Kidney epithelial cell (primary cell): ENCODE results near the gene RPL26. TPM values are rescaled to one million over a fixed set of nuclear protein-coding genes. Genes with fewer than 3 reads are reported as not detected.
"Not testable (repeated sequence)": the region's sequence is repeated elsewhere in the genome, so short reads cannot be mapped to it uniquely, and the experiment has no call there.

ENCODE experiments used
- DNase-seq: peaks from one replicate; pipeline ENCODE4 v3.0.0-alpha.2; 2010; ENCODE audit warnings: low read depth
- H3K27me3 ChIP-seq: 2 replicates; pipeline ENCODE4 v1.6.0; 2011; ENCODE audit warnings: low read length; ENCODE audit not compliant: control insufficient read depth, insufficient read depth
- H3K36me3 ChIP-seq: 2 replicates; pipeline ENCODE4 v1.5.1; 2011; ENCODE audit warnings: low read length; ENCODE audit not compliant: control insufficient read depth, insufficient read depth
- H3K4me3 ChIP-seq: 2 replicates; pipeline ENCODE4 v1.5.1; 2011; ENCODE audit warnings: low read depth, mild to moderate bottlenecking, control low read depth, low read length
- total RNA-seq: library from RNA; depleted of rRNA; stranded (reverse); fragments of >200 nt; gene quantifications from 2 replicates; pipeline ENCODE4 v1.2.3, GENCODE V29; 2015
- TF ChIP-seq, protein P1 (sequence below): IDR thresholded peaks from 2 replicates; pipeline ENCODE4 v1.5.1; 2011; ENCODE audit warnings: mild to moderate bottlenecking, moderate library complexity, low read length, control low read depth, inconsistent platforms; ENCODE audit not compliant: insufficient read depth, poor library complexity, severe bottlenecking

RPL26 gene
- total RNA-seq, 1 donor from 2014 or later = 6,972 TPM

DNA sequence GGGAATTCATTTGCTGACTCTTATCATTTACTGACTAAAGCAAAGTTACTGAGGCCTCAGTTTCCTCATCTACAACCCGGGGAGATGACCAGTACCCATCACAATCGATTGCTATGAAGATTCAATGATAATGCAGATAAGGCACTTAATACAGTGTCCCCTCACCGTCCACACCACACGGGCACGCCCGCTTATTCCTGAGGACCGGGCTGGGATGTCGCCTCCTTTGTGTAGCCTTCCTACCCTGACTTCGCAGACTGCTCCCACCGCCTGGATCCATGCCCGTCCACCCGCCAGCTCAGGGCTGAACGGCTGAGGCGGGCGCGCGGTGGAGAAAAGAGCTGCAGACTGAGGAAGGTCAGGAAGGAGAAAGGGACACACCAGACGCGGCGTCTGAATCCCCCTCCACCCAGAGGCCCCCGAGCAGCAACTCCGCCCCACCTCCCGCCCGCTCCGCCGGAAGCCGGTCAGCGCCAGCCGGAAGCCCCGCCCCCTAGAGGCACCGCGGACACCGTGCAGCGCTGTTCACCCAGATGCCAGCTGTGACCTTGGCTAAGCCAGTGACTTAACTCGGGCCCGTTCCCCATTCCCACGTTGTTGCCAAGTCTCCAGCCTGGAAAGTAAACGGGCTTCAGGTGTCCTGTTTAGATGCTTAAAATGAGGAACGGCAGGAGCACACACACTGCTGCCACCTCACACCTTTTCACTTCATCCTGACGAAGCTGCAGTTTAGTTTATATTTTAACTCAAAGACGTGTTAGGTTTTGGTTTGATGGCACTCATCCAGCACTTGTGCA lies 6.5 kb downstream of the RPL26 start, which contains the start of gene KRABD2:
KRABD2 (minus strand) TSS at position 434 of the 797 bp plus-strand sequence.
- H3K4me3 ChIP-seq = peak within 1 kb of the TSS; percentile 79
- TF ChIP-seq, protein P1, sequence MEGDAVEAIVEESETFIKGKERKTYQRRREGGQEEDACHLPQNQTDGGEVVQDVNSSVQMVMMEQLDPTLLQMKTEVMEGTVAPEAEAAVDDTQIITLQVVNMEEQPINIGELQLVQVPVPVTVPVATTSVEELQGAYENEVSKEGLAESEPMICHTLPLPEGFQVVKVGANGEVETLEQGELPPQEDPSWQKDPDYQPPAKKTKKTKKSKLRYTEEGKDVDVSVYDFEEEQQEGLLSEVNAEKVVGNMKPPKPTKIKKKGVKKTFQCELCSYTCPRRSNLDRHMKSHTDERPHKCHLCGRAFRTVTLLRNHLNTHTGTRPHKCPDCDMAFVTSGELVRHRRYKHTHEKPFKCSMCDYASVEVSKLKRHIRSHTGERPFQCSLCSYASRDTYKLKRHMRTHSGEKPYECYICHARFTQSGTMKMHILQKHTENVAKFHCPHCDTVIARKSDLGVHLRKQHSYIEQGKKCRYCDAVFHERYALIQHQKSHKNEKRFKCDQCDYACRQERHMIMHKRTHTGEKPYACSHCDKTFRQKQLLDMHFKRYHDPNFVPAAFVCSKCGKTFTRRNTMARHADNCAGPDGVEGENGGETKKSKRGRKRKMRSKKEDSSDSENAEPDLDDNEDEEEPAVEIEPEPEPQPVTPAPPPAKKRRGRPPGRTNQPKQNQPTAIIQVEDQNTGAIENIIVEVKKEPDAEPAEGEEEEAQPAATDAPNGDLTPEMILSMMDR = peak; percentile 74
- DNase-seq = no peak
- no peaks in the 10 kb centered on the region for H3K27me3 ChIP-seq
- H3K36me3 ChIP-seq = peaks cover 3% of the 10 kb centered on the region

DNA sequence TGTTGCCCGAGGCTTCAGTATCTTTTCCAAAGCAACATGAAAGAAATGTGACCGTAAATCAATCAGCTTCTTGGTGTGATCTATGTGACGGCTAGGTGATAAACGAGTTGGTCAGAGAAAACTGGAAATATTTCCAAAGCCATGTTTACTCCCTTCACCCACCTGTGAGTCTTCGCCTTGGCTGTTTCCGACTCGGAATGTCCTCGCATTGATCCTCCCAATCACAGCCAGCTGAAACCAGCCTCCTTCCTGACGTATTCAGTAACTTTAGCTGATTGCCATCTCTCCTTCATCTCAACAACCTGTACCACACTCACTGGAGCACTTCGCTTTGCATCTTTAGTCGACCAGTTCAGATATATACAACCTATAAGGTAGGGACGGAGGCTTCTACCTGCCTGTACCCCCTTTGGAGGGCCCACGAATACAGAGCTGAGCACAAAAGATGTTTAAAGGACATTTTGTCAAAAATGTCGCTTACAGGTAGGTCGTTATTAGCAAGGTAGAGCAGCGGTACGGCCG lies 7.2 kb downstream of the RPL26 start:
- H3K36me3 ChIP-seq = peaks cover 3% of the 10 kb centered on the region
- no peaks in the 10 kb centered on the region for H3K27me3 ChIP-seq
- TF ChIP-seq, protein P1 = no peak
- H3K4me3 ChIP-seq = peak overlapping the region; percentile 79
- no peak for DNase-seq

DNA sequence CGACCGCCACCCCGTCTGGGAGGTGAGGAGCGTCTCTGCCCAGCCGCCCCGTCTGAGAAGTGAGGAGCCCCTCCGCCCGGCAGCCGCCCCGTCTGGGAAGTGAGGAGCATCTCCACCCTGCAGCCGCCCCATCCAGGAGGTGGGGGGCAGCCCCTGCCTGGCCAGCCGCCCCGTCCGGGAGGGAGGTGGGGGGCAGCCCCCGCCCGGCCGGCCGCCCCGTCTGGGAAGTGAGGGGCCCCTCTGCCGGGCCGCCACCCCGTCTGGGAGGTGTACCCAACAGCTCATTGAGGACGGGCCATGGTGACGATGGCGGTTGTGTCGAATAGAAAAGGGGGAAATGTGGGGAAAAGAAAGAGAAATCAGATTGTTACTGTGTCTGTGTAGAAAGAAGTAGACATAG lies 9.1 kb downstream of the RPL26 start:
- not testable (repeated sequence) for H3K4me3 ChIP-seq, H3K36me3 ChIP-seq, DNase-seq, H3K27me3 ChIP-seq

DNA sequence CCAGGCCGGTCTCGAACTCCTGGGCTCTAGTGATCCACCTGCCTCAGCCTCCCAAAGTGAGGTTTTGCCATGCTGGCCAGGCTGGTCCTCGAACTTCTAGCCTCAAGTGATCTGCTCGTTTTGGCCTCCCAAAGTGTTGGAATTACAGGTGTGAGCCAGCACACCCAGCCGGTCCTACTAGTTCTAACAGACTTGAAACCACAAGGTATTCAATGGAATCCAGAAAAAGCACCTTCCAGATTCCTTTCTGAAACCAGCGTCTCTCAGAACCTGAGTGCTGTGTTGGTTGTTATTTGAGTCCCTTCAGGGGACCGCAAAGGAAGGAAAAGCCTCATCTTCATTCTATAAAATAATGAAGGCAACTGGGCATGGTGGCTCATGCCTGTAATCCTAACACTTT lies 10.6 kb downstream of the RPL26 start:
- H3K4me3 ChIP-seq = no peak overlapping the region
- no peaks in the 10 kb centered on the region for H3K27me3 ChIP-seq
- H3K36me3 ChIP-seq = no peaks in the 10 kb centered on the region
- TF ChIP-seq, protein P1 = no peak
- no peak for DNase-seq

DNA sequence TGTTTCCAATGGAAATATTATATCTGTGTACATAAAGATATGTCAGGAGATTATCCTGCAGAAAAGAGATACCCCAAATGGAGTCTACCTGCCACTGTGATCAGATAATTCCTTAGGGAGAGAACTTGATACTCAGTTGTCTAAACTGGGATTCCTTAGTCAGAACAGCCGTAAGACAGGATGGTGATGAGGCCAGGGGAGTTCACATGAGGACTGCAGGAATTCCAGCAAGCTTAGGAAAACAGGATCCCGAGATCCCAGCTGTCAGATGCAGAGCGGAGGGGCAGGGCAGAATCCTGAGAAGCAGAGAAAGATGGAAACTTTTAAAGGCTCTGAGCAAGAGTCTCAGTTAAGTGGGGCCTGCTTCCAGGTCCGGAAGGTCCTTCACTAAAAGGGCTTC lies 11.2 kb downstream of the RPL26 start:
- no peak for DNase-seq
- H3K36me3 ChIP-seq = no peaks in the 10 kb centered on the region
- no peak overlapping the region for H3K4me3 ChIP-seq
- TF ChIP-seq, protein P1 = no peak
- no peaks in the 10 kb centered on the region for H3K27me3 ChIP-seq

DNA sequence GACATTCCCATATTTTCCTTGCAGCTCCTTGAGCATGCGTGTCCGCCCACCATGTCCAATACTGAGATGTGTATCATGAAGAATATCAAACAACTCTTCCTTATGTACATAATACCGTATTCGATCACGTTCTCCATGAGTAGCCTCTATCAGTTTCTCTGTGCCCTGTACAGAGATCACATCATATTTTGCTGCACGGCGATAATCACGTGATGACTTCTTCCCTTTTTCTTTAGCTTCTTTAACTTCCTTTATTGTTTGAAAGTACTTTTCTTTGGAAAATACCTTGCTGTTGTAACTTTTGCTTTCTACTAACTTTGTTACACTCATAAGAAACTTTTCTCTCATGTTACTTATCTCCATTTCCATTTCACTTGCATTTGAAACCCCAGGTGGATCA lies 13.0 kb downstream of the RPL26 start:
- no peaks in the 10 kb centered on the region for H3K36me3 ChIP-seq
- H3K4me3 ChIP-seq = no peak overlapping the region
- no peak for DNase-seq
- TF ChIP-seq, protein P1 = no peak
- no peaks in the 10 kb centered on the region for H3K27me3 ChIP-seq
